Measurements from ENCODE around the gene ZFP36L1. TPM values are rescaled to one million over a fixed set of nuclear protein-coding genes. Genes with fewer than 3 reads are reported as not detected.

The ZFP36L1 gene
- total RNA-seq, 1 experiment from 2014 or later, result 304 TPM

DNA sequence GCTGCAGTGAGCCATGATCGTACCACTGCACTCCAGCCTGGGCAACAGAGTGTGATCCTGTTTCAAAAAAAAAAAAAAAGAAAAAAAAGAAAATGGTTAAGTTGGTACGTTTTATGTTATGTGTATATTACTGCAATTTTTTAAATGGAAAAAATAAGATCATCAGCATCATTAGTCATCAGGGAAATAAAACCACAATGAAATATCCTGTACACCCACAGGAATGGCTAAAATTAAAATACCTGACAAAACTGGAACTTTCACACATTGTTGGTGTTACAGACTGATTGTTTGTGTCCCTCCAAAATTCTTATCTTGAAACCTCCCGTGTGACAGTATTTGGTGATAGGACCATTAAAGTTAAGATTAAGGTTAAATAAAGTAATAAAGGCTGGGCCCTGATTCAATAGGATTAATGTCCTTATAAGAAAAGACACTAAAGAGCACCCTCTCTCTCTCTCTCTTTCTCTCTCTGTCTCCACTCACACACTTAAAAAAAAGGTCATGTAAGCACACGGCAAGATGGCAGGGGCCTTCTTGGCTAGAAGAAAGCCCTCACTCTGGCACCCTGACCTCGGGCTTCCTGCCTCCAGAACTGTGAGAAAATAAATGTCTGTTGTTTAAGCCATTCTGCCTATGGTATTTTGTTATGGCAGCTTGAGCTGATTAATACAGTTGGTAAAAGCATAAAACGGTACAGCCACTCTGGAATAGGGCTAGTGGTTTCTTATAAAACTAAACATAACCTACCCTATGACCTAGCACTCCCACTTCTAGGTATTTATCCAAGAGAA, 48.3 kb upstream of the ZFP36L1 start:
- Histone ChIP-seq H3K27ac (ENCODE audit: low read depth, low read length) (no peak overlapping the region), H3K4me1 (ENCODE audit: control insufficient read depth in 1 of 2, insufficient read depth in 2 of 2, low read length in 2 of 2) (peaks cover 6 to 9% of the 10 kb centered on the region in 2 experiments), H3K36me3 (ENCODE audit: control insufficient read depth in 1 of 2, insufficient read depth in 2 of 2, low read length in 2 of 2) (no peaks in the 10 kb centered on the region), H3K4me3 (replicated peaks in 1 of 2; ENCODE audit: low read depth in 1 of 2, low read length in 2 of 2) (no peak overlapping the region), H3K79me2 (ENCODE audit: insufficient read depth, low read length) (no peaks in the 10 kb centered on the region), H3K4me2 (ENCODE audit: low read length) (no peak overlapping the region), H3K9ac (ENCODE audit: low read length) (no peak overlapping the region), H4K20me1 (ENCODE audit: insufficient read depth) (no peaks in the 10 kb centered on the region), H3K9me2 (ENCODE audit: insufficient read depth) (no peaks in the 10 kb centered on the region), H3K9me3 (ENCODE audit: control insufficient read depth in 1 of 2, insufficient read depth in 1 of 2, low read depth in 1 of 2, low read length in 2 of 2) (no peaks in the 10 kb centered on the region), H2AFZ (ENCODE audit: low read depth, low read length, poor library complexity, severe bottlenecking) (peak overlapping the region; percentile 4), H3K27me3 (ENCODE audit: insufficient read depth, low read length) (no peaks in the 10 kb centered on the region)
- intact Hi-C loops (cut with micrococcal nuclease), result loop anchor here (10.0 kb wide), 1 partner anchor 1006 kb away; no protein-coding TSS in a partner anchor
- ChIA-PET RAD21 (ENCODE audit: low non-redundant PET in 1 of 2, low total read pairs in 2 of 2, uncharacterized antibody in 2 of 2, unreplicated experiment in 2 of 2) (no interaction called here), CTCF (no interaction called here), POLR2A (interaction anchor here (0.7 kb wide), 1 partner anchor 48 kb away, joined by 3 read pairs; the partner anchor contains the start of gene ZFP36L1)
- ATAC-seq (no peak), DNase-seq (ENCODE audit: low read depth, low spot score) (no peak)
- BruUV-seq (replicated peaks), result no TSS peak
- TF ChIP-seq CEBPB (IDR thresholded peaks at IDR 0.05; ENCODE audit: low read depth), result no peak
- TF ChIP-seq EZH2phosphoT487 (IDR thresholded peaks at IDR 0.05; ENCODE audit: borderline replicate concordance), result no peak
- TF ChIP-seq POLR2A (IDR thresholded peaks at IDR 0.05; ENCODE audit: borderline replicate concordance, extremely low read depth, insufficient read depth, insufficient read length), result no peak
- TF ChIP-seq, protein P1, sequence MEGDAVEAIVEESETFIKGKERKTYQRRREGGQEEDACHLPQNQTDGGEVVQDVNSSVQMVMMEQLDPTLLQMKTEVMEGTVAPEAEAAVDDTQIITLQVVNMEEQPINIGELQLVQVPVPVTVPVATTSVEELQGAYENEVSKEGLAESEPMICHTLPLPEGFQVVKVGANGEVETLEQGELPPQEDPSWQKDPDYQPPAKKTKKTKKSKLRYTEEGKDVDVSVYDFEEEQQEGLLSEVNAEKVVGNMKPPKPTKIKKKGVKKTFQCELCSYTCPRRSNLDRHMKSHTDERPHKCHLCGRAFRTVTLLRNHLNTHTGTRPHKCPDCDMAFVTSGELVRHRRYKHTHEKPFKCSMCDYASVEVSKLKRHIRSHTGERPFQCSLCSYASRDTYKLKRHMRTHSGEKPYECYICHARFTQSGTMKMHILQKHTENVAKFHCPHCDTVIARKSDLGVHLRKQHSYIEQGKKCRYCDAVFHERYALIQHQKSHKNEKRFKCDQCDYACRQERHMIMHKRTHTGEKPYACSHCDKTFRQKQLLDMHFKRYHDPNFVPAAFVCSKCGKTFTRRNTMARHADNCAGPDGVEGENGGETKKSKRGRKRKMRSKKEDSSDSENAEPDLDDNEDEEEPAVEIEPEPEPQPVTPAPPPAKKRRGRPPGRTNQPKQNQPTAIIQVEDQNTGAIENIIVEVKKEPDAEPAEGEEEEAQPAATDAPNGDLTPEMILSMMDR (IDR thresholded peaks at IDR 0.05 in 2 of 3, conservative IDR thresholded peaks at IDR 0.05 in 1 of 3; ENCODE audit: borderline replicate concordance in 1 of 3, insufficient read depth in 1 of 3, low read depth in 2 of 3, low read length in 2 of 3), result no peak
- TF ChIP-seq, protein P2, sequence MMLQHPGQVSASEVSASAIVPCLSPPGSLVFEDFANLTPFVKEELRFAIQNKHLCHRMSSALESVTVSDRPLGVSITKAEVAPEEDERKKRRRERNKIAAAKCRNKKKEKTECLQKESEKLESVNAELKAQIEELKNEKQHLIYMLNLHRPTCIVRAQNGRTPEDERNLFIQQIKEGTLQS (IDR thresholded peaks at IDR 0.05), result no peak
- TF ChIP-seq RAD21 (IDR thresholded peaks at IDR 0.05; ENCODE audit: low read depth), result no peak
- TF ChIP-seq ZFX (IDR thresholded peaks at IDR 0.05), result no peak
- no peak for TF ChIP-seq ZNF274 (IDR thresholded peaks at IDR 0.05; ENCODE audit: low read depth, low read length)
- no peak for TF ChIP-seq TCF7L2 (IDR thresholded peaks at IDR 0.05; ENCODE audit: borderline replicate concordance, extremely low read depth, insufficient read depth, insufficient read length)
- TF ChIP-seq, protein P3, sequence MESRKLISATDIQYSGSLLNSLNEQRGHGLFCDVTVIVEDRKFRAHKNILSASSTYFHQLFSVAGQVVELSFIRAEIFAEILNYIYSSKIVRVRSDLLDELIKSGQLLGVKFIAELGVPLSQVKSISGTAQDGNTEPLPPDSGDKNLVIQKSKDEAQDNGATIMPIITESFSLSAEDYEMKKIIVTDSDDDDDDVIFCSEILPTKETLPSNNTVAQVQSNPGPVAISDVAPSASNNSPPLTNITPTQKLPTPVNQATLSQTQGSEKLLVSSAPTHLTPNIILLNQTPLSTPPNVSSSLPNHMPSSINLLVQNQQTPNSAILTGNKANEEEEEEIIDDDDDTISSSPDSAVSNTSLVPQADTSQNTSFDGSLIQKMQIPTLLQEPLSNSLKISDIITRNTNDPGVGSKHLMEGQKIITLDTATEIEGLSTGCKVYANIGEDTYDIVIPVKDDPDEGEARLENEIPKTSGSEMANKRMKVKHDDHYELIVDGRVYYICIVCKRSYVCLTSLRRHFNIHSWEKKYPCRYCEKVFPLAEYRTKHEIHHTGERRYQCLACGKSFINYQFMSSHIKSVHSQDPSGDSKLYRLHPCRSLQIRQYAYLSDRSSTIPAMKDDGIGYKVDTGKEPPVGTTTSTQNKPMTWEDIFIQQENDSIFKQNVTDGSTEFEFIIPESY (IDR thresholded peaks at IDR 0.05; ENCODE audit: extremely low read depth, insufficient replicate concordance, low read length), result no peak
- TF ChIP-seq POLR2AphosphoS5 (IDR thresholded peaks at IDR 0.05; ENCODE audit: low read depth, low read length), result no peak
- TF ChIP-seq, protein P4, sequence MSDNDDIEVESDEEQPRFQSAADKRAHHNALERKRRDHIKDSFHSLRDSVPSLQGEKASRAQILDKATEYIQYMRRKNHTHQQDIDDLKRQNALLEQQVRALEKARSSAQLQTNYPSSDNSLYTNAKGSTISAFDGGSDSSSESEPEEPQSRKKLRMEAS (IDR thresholded peaks at IDR 0.05), result no peak
